HG02642 (cell line): ENCODE measurements around the gene ZNF750.
A peak's percentile ranks its signal among the peaks of the same experiment; 100 is the strongest.

Experiments
- ATAC-seq: cut with Tn5 transposase; IDR thresholded peaks from one replicate; pipeline ENCODE4 v1.9.1; 2021; ENCODE audit warnings: mild to moderate bottlenecking; ENCODE audit not compliant: unreplicated experiment, poor library complexity

ZNF750 gene

GRCh38 chr17:82873521-82873920 is 33.7 kb upstream of the ZNF750 start:
- no peak for ATAC-seq

GRCh38 chr17:82872591-82873520 is 33.0 kb upstream of the ZNF750 start:
- no peak for ATAC-seq

- ATAC-seq = no peak
Observed at GRCh38 chr17:82871776-82872561, 32.1 kb upstream of the ZNF750 start.

- peak; percentile 73 for ATAC-seq
Observed at GRCh38 chr17:82871056-82871775, 31.4 kb upstream of the ZNF750 start.

- ATAC-seq = no peak
Observed at GRCh38 chr17:82870541-82870940, 30.7 kb upstream of the ZNF750 start.

GRCh38 chr17:82870091-82870491 is 30.3 kb upstream of the ZNF750 start:
- no peak for ATAC-seq

- ATAC-seq = no peak
Observed at GRCh38 chr17:82869536-82869935, 29.7 kb upstream of the ZNF750 start.

- ATAC-seq = no peak
Observed at GRCh38 chr17:82868715-82869131, 28.9 kb upstream of the ZNF750 start.

GRCh38 chr17:82867763-82868325 is 28.0 kb upstream of the ZNF750 start:
- no peak for ATAC-seq

- no peak for ATAC-seq
Observed at GRCh38 chr17:82866590-82867191, 26.9 kb upstream of the ZNF750 start.

- no peak for ATAC-seq
Observed at GRCh38 chr17:82865774-82866395, 26.1 kb upstream of the ZNF750 start.

GRCh38 chr17:82865274-82865673 is 25.5 kb upstream of the ZNF750 start:
- ATAC-seq = no peak

- ATAC-seq = no peak
Observed at GRCh38 chr17:82864713-82865248, 25.0 kb upstream of the ZNF750 start.

- peak; percentile 64 for ATAC-seq
Observed at GRCh38 chr17:82863941-82864712, 24.3 kb upstream of the ZNF750 start.

GRCh38 chr17:82863383-82863940 is 23.6 kb upstream of the ZNF750 start:
- ATAC-seq = no peak

GRCh38 chr17:82862737-82863382 is 23.0 kb upstream of the ZNF750 start:
- ATAC-seq = no peak

- no peak for ATAC-seq
Observed at GRCh38 chr17:82862191-82862590, 22.4 kb upstream of the ZNF750 start.

- no peak for ATAC-seq
Observed at GRCh38 chr17:82861393-82861775, 21.6 kb upstream of the ZNF750 start.
